Astrocyte (in vitro differentiated cells and primary cell): ENCODE data around the gene CCSER2. TPM values are rescaled to one million over a fixed set of nuclear protein-coding genes. Genes with fewer than 3 reads are reported as not detected.
A peak's percentile ranks its signal among the peaks of the same experiment; 100 is the strongest.

ENCODE experiments used
- DNase-seq: peaks from one replicate; pipeline ENCODE4 v3.0.0-alpha.2; 2010; ENCODE audit warnings: low read depth
- FAIRE-seq: peaks from 2 replicates; lab custom pipeline; 2011; peaks lifted over from hg19 to GRCh38; lab: Jason Lieb, UNC
- H2AFZ ChIP-seq: 2 replicates; pipeline ENCODE4 v1.6.0; 2012; ENCODE audit warnings: low read depth, low read length, inconsistent platforms
- H3K27ac ChIP-seq: 2 replicates; pipeline ENCODE4 v1.5.1; 2011; ENCODE audit warnings: low read depth, low read length, inconsistent platforms
- H3K27me3 ChIP-seq: 2 replicates; pipeline ENCODE4 v1.6.0; 2011; ENCODE audit warnings: low read length, inconsistent platforms; ENCODE audit not compliant: insufficient read depth
- H3K36me3 ChIP-seq: 2 replicates; pipeline ENCODE4 v1.5.1; 2011; ENCODE audit warnings: low read length, inconsistent platforms; ENCODE audit not compliant: insufficient read depth
- H3K4me1 ChIP-seq: 2 replicates; pipeline ENCODE4 v1.5.1; 2011; ENCODE audit warnings: low read length, inconsistent platforms; ENCODE audit not compliant: insufficient read depth
- H3K4me2 ChIP-seq: 2 replicates; pipeline ENCODE4 v1.6.0; 2012; ENCODE audit warnings: low read length, inconsistent platforms
- H3K4me3 ChIP-seq: 2 replicates; pipeline ENCODE4 v1.5.1; 2011; ENCODE audit warnings: low read depth, mild to moderate bottlenecking, low read length, inconsistent platforms; ENCODE audit not compliant: insufficient read depth
- H3K79me2 ChIP-seq: 2 replicates; pipeline ENCODE4 v1.6.0; 2012; ENCODE audit warnings: mild to moderate bottlenecking, low read length, inconsistent platforms; ENCODE audit not compliant: insufficient read depth
- H3K9ac ChIP-seq: 2 replicates; pipeline ENCODE4 v1.6.0; 2012; ENCODE audit warnings: mild to moderate bottlenecking, low read length, inconsistent platforms
- H3K9me3 ChIP-seq: 2 replicates; pipeline ENCODE4 v1.5.1; 2012; ENCODE audit warnings: low read depth, mild to moderate bottlenecking, low read length, inconsistent platforms; ENCODE audit not compliant: insufficient read depth
- H4K20me1 ChIP-seq: 2 replicates; pipeline ENCODE4 v1.6.0; 2012; ENCODE audit warnings: low read length, inconsistent platforms; ENCODE audit not compliant: insufficient read depth
- H3K27ac Mint-ChIP-seq: one replicate; pipeline ENCODE4 v1.8.0; 2021; ENCODE audit warnings: mild to moderate bottlenecking, mixed read lengths; ENCODE audit not compliant: unreplicated experiment
- H3K27me3 Mint-ChIP-seq: one replicate; pipeline ENCODE4 v1.8.0; 2021; ENCODE audit warnings: low read depth, mixed read lengths; ENCODE audit not compliant: unreplicated experiment
- H3K36me3 Mint-ChIP-seq: one replicate; pipeline ENCODE4 v1.8.0; 2021; ENCODE audit warnings: low read depth, mixed read lengths; ENCODE audit not compliant: unreplicated experiment
- H3K4me1 Mint-ChIP-seq: one replicate; pipeline ENCODE4 v1.8.0; 2021; ENCODE audit warnings: low read depth, mixed read lengths; ENCODE audit not compliant: unreplicated experiment
- H3K4me3 Mint-ChIP-seq: one replicate; pipeline ENCODE4 v1.8.0; 2021; ENCODE audit warnings: mild to moderate bottlenecking, moderate library complexity, mixed read lengths; ENCODE audit not compliant: unreplicated experiment
- H3K9me3 Mint-ChIP-seq: one replicate; pipeline ENCODE4 v1.8.0; 2021; ENCODE audit warnings: mild to moderate bottlenecking, mixed read lengths; ENCODE audit not compliant: unreplicated experiment
- CTCF ChIP-seq: IDR thresholded peaks from 2 replicates; pipeline ENCODE4 v1.5.1; 2011; ENCODE audit warnings: low read depth, mild to moderate bottlenecking, inconsistent platforms, low read length, moderate library complexity; ENCODE audit not compliant: insufficient read depth
- EZH2 ChIP-seq: IDR thresholded peaks from 2 replicates; pipeline ENCODE4 v1.6.1; 2012; ENCODE audit warnings: mild to moderate bottlenecking, low read length, inconsistent platforms; ENCODE audit not compliant: insufficient read depth
- total RNA-seq: library from RNA; stranded (reverse); gene quantifications from 2 replicates; pipeline ENCODE4 v1.2.1, GENCODE V29; 2021

Gene CCSER2
- total RNA-seq, 1 donor from 2014 or later: 100 TPM

GRCh38 chr10:84388148-84388547 is 59.8 kb downstream of the CCSER2 start:
- Histone ChIP-seq H3K9me3 (no peaks in the 10 kb centered on the region), H3K36me3 (no peaks in the 10 kb centered on the region), H3K27ac (no peak overlapping the region), H2AFZ (no peak overlapping the region), H3K4me3 (no peak overlapping the region), H3K4me1 (no peaks in the 10 kb centered on the region), H4K20me1 (peaks cover 3% of the 10 kb centered on the region), H3K27me3 (no peaks in the 10 kb centered on the region), H3K79me2 (peaks cover 4% of the 10 kb centered on the region), H3K4me2 (no peak overlapping the region), H3K9ac (no peak overlapping the region)
- H3K27me3 Mint-ChIP-seq: no peaks in the 10 kb centered on the region
- DNase-seq: no peak
- H3K4me3 Mint-ChIP-seq: no peak overlapping the region
- peaks cover 21% of the 10 kb centered on the region for H3K9me3 Mint-ChIP-seq
- TF ChIP-seq CTCF: no peak
- no peak for TF ChIP-seq EZH2
- H3K27ac Mint-ChIP-seq: no peak overlapping the region
- FAIRE-seq: no peak
- no peaks in the 10 kb centered on the region for H3K4me1 Mint-ChIP-seq
- H3K36me3 Mint-ChIP-seq: peaks cover 35% of the 10 kb centered on the region

GRCh38 chr10:84390364-84390763 is 62.0 kb downstream of the CCSER2 start:
- H3K4me2 ChIP-seq: no peak overlapping the region
- no peak overlapping the region for H3K27ac ChIP-seq
- no peaks in the 10 kb centered on the region for H3K27me3 ChIP-seq
- peaks cover 14% of the 10 kb centered on the region for H3K79me2 ChIP-seq
- peaks cover 3% of the 10 kb centered on the region for H4K20me1 ChIP-seq
- no peak overlapping the region for H3K4me3 ChIP-seq
- TF ChIP-seq CTCF (no peak), EZH2 (no peak)
- H2AFZ ChIP-seq: no peak overlapping the region
- H3K4me1 Mint-ChIP-seq: peaks cover under 1% of the 10 kb centered on the region
- DNase-seq: no peak
- no peaks in the 10 kb centered on the region for H3K9me3 ChIP-seq
- H3K36me3 Mint-ChIP-seq: peaks cover 30% of the 10 kb centered on the region
- H3K36me3 ChIP-seq: no peaks in the 10 kb centered on the region
- H3K9ac ChIP-seq: no peak overlapping the region
- no peaks in the 10 kb centered on the region for H3K4me1 ChIP-seq
- H3K9me3 Mint-ChIP-seq: peaks cover 16% of the 10 kb centered on the region
- no peaks in the 10 kb centered on the region for H3K27me3 Mint-ChIP-seq
- no peak overlapping the region for H3K27ac Mint-ChIP-seq
- no peak overlapping the region for H3K4me3 Mint-ChIP-seq
- no peak for FAIRE-seq

GRCh38 chr10:84391326-84391725 is 62.9 kb downstream of the CCSER2 start:
- Histone ChIP-seq H2AFZ (no peak overlapping the region), H4K20me1 (peaks cover 7% of the 10 kb centered on the region), H3K9me3 (no peaks in the 10 kb centered on the region), H3K36me3 (no peaks in the 10 kb centered on the region), H3K9ac (no peak overlapping the region), H3K4me3 (no peak overlapping the region), H3K27ac (no peak overlapping the region), H3K27me3 (no peaks in the 10 kb centered on the region), H3K4me2 (no peak overlapping the region), H3K4me1 (no peaks in the 10 kb centered on the region), H3K79me2 (peaks cover 14% of the 10 kb centered on the region)
- TF ChIP-seq EZH2: no peak
- TF ChIP-seq CTCF: no peak
- Mint-ChIP-seq H3K9me3 (peaks cover 10% of the 10 kb centered on the region), H3K4me3 (no peak overlapping the region), H3K36me3 (peaks cover 27% of the 10 kb centered on the region), H3K27ac (no peak overlapping the region), H3K27me3 (no peaks in the 10 kb centered on the region), H3K4me1 (peaks cover 2% of the 10 kb centered on the region)
- no peak for FAIRE-seq
- DNase-seq: peak; percentile 10
